Activated naive CD4-positive, alpha-beta T cell treated with anti-CD3 and anti-CD28 coated beads, Interleukin-2, amount 10 ng/mL, durations not matched to agents 7 days and 5 days (primary cell): Measurements from ENCODE around the gene STXBP6.

Experiments
- CTCF ChIA-PET: fragments of 350-600 bp; sonication (Branson Sonifier 250); formaldehyde crosslinking; loops from one replicate; lab custom pipeline; 2021; ENCODE audit warnings: antibody characterized with exemption; lab: Charles Lee
- DNase-seq: peaks from one replicate; pipeline ENCODE4 v3.0.0-alpha.2; 2020
- H3K27ac Mint-ChIP-seq: one replicate; pipeline ENCODE4 v1.8.0; 2021; ENCODE audit warnings: mild to moderate bottlenecking, moderate library complexity, mixed read lengths
- H3K27me3 Mint-ChIP-seq: one replicate; pipeline ENCODE4 v1.8.0; 2021; ENCODE audit warnings: mild to moderate bottlenecking, mixed read lengths
- H3K36me3 Mint-ChIP-seq: one replicate; pipeline ENCODE4 v1.8.0; 2021; ENCODE audit warnings: mixed read lengths
- H3K4me1 Mint-ChIP-seq: one replicate; pipeline ENCODE4 v1.8.0; 2021; ENCODE audit warnings: mixed read lengths
- H3K4me3 Mint-ChIP-seq: one replicate; pipeline ENCODE4 v1.8.0; 2021; ENCODE audit warnings: mild to moderate bottlenecking, moderate library complexity, mixed read lengths
- H3K9me3 Mint-ChIP-seq: one replicate; pipeline ENCODE4 v1.8.0; 2021; ENCODE audit warnings: mixed read lengths

STXBP6 gene

DNA sequence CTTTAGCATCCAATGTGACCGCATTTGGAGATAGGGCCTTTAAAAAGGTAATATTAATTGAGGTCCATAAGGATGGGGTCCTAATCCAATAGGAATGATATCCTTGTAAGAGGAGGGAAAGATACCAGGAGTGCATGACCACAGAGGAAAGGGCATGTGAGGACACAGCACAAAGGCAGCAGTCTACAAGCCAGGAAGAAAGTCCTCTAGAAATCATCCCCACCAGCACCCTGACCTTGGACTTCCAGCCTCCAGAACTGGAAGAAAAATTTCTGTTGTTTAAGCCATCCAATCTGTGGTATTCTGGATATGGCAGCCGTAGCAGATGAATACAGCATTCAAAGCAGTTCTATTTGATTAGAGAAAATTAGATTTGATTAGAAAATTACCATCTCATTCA is 145.4 kb downstream of the STXBP6 start:
- H3K27ac Mint-ChIP-seq, result no peak overlapping the region
- no peak for DNase-seq
- H3K4me3 Mint-ChIP-seq, result no peak overlapping the region
- no peaks in the 10 kb centered on the region for H3K36me3 Mint-ChIP-seq
- no peaks in the 10 kb centered on the region for H3K9me3 Mint-ChIP-seq
- CTCF ChIA-PET, result no interaction called here
- H3K4me1 Mint-ChIP-seq, result no peaks in the 10 kb centered on the region
- H3K27me3 Mint-ChIP-seq, result no peaks in the 10 kb centered on the region

DNA sequence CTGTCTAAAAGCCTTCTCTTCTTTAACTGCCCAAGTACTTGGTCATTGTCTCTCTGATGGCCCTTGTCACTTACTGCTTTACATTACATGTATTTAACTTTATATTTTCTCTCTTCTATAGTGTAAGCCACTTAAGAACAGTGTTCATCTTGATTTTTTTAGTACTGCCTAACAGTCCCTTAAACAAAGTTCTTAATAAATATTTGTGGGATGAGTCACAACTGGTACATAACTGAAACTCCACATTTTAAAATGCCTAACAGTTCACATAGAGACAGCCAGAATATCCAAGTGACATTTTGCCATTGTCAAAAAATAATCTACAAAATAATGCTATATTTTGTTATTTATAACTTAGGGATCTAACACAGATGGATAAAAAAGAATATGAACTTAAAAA is 146.6 kb downstream of the STXBP6 start:
- Mint-ChIP-seq H3K27me3 (no peaks in the 10 kb centered on the region), H3K36me3 (no peaks in the 10 kb centered on the region), H3K9me3 (no peaks in the 10 kb centered on the region), H3K27ac (no peak overlapping the region), H3K4me3 (no peak overlapping the region), H3K4me1 (no peaks in the 10 kb centered on the region)
- CTCF ChIA-PET, result interaction anchor here (1.3 kb wide), 1 partner anchor 12 kb away, joined by 3 read pairs; no protein-coding TSS in a partner anchor
- DNase-seq, result no peak

DNA sequence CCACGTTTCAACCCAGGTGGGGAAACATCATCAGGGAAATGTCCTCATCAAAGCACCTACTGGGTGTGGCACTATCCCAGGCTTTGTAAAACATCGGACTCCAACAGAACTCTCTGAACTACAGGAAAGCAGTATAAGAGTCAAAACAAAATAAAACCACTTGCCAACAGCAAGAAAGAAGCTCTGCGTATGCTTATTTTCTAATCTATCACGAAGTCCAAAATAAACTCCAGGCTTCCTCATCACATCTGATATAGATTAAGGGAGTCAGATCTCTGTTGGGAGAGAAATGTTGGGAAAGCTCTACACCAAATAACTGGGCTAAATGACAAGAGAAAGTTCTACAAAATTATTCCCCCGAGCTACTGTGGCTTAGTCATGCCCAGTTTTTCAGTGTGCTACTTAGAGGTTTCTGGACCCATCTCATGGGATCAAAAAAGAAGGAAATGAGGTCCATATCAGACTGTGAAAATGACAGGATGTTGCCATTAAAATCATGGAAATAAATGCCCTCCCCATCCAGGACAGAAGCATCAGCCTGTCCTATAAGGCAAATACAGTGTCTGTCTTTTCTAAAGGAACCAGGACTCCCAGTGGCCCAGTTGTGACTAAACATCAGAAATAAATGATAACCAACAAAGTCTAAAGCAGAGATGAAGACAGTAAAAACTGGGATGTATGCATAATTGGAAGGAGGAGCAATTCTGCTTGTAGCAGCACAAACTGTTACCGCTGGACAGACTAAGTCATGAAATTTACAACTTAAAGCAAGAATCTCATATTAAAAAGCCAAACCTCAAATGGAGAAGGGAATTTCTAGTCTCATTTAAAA is 149.5 kb downstream of the STXBP6 start:
- no peak overlapping the region for H3K27ac Mint-ChIP-seq
- H3K27me3 Mint-ChIP-seq, result no peaks in the 10 kb centered on the region
- no peaks in the 10 kb centered on the region for H3K4me1 Mint-ChIP-seq
- H3K36me3 Mint-ChIP-seq, result no peaks in the 10 kb centered on the region
- CTCF ChIA-PET, result no interaction called here
- DNase-seq, result no peak
- no peaks in the 10 kb centered on the region for H3K9me3 Mint-ChIP-seq
- H3K4me3 Mint-ChIP-seq, result no peak overlapping the region

DNA sequence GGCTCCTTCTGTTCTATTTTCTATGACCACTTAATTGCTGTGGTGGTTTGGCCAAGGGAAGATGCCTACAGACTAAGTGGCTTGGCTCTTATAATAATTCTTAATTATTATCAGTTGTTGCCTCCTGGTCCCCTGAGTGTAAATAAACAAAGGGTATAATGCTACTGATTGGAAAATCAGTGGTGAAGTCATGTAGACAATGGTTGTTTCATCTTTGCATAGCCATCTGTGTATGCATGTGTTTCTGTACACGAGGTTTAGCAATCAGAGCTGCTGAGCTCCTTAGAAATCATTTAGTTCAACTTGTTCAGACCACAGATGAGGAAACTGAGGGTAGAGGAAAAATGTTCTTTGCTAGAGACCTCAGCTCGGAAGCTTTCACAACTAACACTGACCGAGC is 152.2 kb downstream of the STXBP6 start:
- no peaks in the 10 kb centered on the region for H3K36me3 Mint-ChIP-seq
- no peak overlapping the region for H3K4me3 Mint-ChIP-seq
- H3K27ac Mint-ChIP-seq, result no peak overlapping the region
- H3K4me1 Mint-ChIP-seq, result no peaks in the 10 kb centered on the region
- no peak for DNase-seq
- CTCF ChIA-PET, result no interaction called here
- H3K27me3 Mint-ChIP-seq, result no peaks in the 10 kb centered on the region
- H3K9me3 Mint-ChIP-seq, result no peaks in the 10 kb centered on the region

DNA sequence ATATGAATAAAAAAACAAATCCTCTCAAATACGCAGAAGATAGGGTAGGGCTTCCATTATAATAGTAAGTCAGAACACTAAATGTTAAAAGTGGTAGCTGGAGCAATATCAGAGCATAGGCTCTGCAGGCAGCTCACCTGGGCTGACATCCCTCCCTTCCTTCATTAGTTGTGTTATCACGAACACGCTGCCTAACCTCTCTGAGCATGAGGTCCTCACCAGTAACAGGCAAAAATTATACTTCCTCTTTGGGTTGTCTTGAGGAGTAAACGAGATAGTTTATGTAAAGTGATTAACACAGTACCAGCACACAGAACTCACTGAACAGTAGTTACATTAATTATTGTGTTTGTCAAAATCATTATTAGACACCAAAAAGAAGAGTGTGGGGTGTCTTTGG is 154.3 kb downstream of the STXBP6 start:
- Mint-ChIP-seq H3K27me3 (no peaks in the 10 kb centered on the region), H3K4me1 (no peaks in the 10 kb centered on the region), H3K36me3 (no peaks in the 10 kb centered on the region), H3K9me3 (no peaks in the 10 kb centered on the region), H3K4me3 (no peak overlapping the region), H3K27ac (no peak overlapping the region)
- DNase-seq, result no peak
- CTCF ChIA-PET, result no interaction called here

DNA sequence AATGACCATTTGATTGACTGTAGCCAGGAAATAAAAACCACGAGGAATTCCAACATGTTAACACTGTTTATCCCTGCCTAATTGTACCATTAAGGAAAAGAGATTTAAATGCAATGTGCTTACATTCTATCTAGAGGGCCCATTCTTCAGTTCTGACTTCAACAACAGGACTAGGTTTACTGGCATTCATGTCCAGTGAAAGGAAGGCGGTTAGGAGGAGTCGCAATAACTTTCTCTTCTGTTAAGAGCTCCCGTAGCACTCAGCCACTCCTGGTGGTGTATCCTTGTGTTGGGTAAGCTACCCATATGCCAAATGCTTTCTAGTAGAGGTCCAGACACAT is 154.7 kb downstream of the STXBP6 start:
- Mint-ChIP-seq H3K27ac (no peak overlapping the region), H3K4me3 (no peak overlapping the region), H3K4me1 (no peaks in the 10 kb centered on the region), H3K27me3 (no peaks in the 10 kb centered on the region), H3K9me3 (no peaks in the 10 kb centered on the region), H3K36me3 (no peaks in the 10 kb centered on the region)
- CTCF ChIA-PET, result no interaction called here
- DNase-seq, result no peak

DNA sequence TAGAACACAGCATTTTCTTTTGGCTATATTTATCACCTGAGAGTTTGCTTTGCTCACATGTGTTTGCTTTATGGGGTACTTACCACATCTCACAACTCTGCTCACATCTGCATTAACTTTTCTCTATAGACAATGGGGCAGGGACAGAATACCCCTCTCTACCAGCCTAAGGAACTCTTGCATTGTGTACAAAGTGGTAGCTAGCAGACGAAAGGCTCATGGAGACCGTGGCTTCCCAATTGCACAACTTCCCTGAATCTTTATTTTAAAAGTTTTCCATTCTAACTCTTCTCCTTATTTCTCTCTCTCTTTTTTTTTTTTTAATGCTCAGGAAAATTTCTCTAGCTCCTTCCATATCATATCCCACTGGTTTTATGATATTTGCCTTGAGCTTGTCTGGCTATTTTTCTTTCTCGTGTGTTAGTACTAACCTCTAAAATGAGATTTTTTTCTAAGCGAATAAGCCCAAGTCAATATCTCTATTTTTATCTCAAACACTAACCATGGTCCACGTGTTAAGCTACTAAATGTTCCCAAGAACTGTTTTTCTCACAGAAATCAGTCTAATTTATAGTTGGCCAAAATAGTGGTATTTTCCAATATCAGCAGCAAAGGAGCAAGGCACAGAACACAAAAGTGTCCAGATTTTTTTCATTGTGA is 155.2 kb downstream of the STXBP6 start:
- Mint-ChIP-seq H3K9me3 (no peaks in the 10 kb centered on the region), H3K36me3 (no peaks in the 10 kb centered on the region), H3K4me3 (no peak overlapping the region), H3K27ac (no peak overlapping the region), H3K27me3 (no peaks in the 10 kb centered on the region), H3K4me1 (no peaks in the 10 kb centered on the region)
- CTCF ChIA-PET, result no interaction called here
- no peak for DNase-seq

DNA sequence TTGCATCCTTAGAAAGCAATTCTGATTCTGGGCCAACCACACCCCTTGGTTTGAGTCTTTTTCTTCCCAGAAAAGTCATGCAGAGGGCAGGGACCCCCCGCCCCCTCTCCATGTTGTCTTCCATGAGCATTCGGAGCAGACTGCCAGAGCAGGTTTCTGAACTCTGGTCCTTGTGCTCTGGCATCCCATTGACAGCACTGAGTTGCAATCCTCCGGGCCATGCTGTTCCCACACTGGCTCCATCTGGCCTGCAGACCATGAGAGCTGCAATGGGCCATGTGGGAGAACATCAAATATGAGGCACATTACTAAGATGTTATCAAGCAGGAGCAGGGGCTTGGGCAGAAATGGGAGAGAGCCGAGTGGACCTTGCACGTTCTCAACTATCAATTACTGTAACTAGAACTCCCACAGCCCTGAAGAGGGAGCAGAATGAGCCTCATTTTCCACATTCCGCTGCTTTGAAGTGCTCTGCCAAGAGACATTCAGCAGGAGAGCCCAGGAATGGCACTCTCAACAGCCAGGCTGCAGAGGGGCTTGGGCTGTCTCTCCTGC is 157.4 kb downstream of the STXBP6 start:
- no peaks in the 10 kb centered on the region for H3K36me3 Mint-ChIP-seq
- DNase-seq, result no peak
- CTCF ChIA-PET, result no interaction called here
- H3K27me3 Mint-ChIP-seq, result no peaks in the 10 kb centered on the region
- no peaks in the 10 kb centered on the region for H3K4me1 Mint-ChIP-seq
- no peaks in the 10 kb centered on the region for H3K9me3 Mint-ChIP-seq
- no peak overlapping the region for H3K27ac Mint-ChIP-seq
- H3K4me3 Mint-ChIP-seq, result no peak overlapping the region

DNA sequence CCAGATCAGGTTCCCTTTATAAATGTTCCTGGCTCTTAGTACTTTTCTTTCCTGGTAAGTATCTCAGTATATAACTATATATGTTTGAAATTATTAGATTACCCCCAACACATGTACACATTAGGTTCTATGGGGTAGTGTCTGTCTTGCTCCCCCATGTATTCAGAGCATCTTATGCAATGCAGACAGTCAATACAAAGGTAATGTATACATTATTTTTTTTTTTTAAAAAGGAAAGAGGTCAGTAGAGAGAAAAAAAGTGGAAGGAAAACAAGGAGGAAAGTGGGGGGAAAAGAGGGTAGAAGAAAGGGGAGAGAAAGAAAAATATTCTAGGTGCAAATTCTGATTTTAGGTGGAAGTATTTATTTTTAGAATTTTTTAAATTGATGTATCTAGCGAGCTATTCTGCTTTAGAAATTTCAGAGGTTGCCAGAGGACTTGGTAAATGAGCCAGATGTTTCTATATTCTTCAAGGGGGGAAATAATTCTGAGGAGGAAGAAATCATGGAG is 157.9 kb downstream of the STXBP6 start:
- no peaks in the 10 kb centered on the region for H3K36me3 Mint-ChIP-seq
- no peaks in the 10 kb centered on the region for H3K4me1 Mint-ChIP-seq

DNA sequence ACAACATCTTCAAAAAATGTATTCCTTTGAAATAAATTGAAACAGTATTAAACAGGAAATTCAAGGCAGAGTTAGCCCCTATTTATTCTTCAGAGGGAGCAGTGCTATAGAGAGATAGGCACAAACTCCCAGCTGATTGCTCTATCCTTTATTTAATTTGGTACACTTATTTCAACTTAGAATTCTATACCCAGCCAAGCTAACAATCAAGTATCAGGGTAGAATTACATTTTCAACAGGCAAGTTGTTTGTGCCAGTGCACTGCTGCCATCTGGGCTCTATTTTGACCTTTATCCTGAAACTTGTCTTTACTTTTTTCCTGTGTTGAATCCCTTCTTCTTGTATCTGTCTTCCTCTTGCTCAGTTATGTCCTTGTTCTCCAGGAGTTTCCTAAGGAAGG is 159.2 kb downstream of the STXBP6 start:
- no peak for DNase-seq
- Mint-ChIP-seq H3K9me3 (no peaks in the 10 kb centered on the region), H3K4me1 (no peaks in the 10 kb centered on the region), H3K27me3 (no peaks in the 10 kb centered on the region), H3K27ac (no peak overlapping the region), H3K36me3 (no peaks in the 10 kb centered on the region), H3K4me3 (no peak overlapping the region)
- CTCF ChIA-PET, result no interaction called here

More for the DNA sequence above, 157.9 kb downstream of the STXBP6 start:
- CTCF ChIA-PET, result interaction anchor here (1.0 kb wide), 1 partner anchor 11 kb away, joined by 3 read pairs; no protein-coding TSS in a partner anchor
- Mint-ChIP-seq H3K27ac (no peak overlapping the region), H3K9me3 (no peaks in the 10 kb centered on the region), H3K27me3 (no peaks in the 10 kb centered on the region), H3K4me3 (no peak overlapping the region)
- DNase-seq, result no peak

DNA sequence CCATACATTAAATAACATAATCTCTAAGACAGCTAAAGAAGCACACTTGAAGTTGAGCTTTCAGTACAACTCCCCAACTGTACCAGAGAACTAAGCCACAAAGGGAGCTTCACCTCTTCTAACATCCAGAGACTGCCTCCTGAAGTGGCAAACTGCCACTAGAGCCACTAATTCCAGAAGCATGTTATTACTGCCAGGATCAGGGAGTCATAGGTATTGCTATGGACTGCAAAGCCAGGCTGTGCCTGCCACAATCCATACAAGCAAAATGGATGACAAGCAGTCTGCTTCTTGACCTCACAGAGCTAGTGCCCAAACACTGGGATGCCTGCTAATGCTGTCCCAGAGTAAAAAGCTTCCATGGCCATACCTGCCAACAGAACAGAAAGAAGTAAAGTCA is 160.1 kb downstream of the STXBP6 start:
- H3K4me3 Mint-ChIP-seq, result no peak overlapping the region
- H3K27ac Mint-ChIP-seq, result no peak overlapping the region
- H3K4me1 Mint-ChIP-seq, result no peaks in the 10 kb centered on the region
- H3K27me3 Mint-ChIP-seq, result no peaks in the 10 kb centered on the region
- no peaks in the 10 kb centered on the region for H3K9me3 Mint-ChIP-seq
- no peaks in the 10 kb centered on the region for H3K36me3 Mint-ChIP-seq
- CTCF ChIA-PET, result no interaction called here
- no peak for DNase-seq

DNA sequence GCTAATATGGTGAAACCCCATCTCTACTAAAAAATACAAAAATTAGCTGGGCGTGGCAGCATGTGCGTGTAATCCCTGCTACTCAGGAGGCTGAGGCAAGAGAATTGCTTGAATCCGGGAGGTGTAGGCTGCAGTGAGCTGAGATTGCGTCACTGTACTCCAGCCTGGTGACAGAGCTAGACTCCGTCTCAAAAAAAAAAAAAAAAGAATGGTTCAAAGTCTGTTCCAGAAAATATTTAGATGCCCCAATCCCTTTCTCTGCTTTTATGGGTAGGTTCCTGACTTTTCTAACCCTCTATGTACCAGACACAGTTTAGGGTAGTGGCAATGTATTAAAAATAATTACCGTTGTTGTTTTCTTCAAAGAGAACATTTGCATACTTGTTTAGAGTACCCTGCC is 161.4 kb downstream of the STXBP6 start:
- Mint-ChIP-seq H3K4me1 (no peaks in the 10 kb centered on the region), H3K36me3 (no peaks in the 10 kb centered on the region), H3K9me3 (no peaks in the 10 kb centered on the region), H3K4me3 (no peak overlapping the region), H3K27me3 (no peaks in the 10 kb centered on the region), H3K27ac (no peak overlapping the region)
- no peak for DNase-seq
- CTCF ChIA-PET, result no interaction called here

DNA sequence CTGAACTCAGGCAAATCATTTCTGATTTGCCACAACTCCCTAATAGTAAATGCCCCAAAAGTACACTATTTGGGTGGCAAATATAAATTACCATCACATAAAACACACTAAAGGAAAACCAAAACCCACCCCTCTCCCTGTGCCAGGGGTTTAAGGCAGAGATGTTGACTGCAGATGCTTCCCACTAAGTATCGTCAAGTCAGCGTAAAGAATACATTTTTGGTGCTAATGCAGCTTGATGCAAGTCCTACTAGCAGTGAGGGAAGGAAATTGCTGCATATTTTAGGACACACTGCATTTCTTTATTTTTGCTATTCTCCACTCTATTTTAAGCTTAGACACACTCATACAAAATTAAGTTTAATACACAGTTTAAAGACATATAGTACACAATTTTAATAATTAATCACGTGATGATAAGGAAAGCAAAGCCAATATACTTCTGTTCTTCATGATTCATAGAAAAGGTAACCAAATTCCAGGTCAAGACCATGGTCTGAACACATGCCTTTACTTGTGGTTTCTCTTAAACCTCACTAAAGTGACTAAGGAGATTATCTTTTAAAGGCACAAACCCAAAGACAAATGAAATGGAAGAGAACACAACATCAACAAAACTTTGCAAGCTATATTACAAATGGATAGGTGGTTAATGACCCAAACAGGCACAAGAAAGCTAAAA is 162.2 kb downstream of the STXBP6 start:
- no peaks in the 10 kb centered on the region for H3K27me3 Mint-ChIP-seq
- no peak overlapping the region for H3K4me3 Mint-ChIP-seq
- H3K9me3 Mint-ChIP-seq, result no peaks in the 10 kb centered on the region
- no peaks in the 10 kb centered on the region for H3K36me3 Mint-ChIP-seq
- H3K4me1 Mint-ChIP-seq, result no peaks in the 10 kb centered on the region
- DNase-seq, result no peak
- no peak overlapping the region for H3K27ac Mint-ChIP-seq
- CTCF ChIA-PET, result no interaction called here

DNA sequence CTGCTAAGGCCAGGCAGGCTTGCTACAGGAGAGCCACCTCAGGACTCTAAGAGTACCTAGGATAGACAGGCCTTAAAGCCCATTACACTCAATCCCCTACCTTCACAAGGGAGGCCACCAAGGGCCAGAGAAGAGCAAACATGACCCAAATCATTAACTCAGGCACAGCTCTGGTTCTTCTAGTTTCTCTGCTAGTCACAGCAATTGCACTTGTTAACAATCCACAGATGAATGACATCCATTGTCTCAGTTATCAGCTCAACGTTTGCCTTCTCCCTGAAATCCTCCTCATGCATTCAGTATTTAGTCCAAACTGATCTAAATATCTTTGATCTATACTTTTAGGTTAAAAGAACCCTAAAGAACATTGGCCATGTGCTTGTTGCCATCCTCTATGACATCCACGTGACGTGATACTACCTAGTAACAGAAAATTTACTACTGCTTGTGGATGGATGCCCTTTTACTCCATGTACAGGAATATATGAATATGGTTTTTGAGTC is 164.5 kb downstream of the STXBP6 start:
- H3K27ac Mint-ChIP-seq, result no peak overlapping the region
- no peaks in the 10 kb centered on the region for H3K9me3 Mint-ChIP-seq
- no peaks in the 10 kb centered on the region for H3K27me3 Mint-ChIP-seq
- no peak for DNase-seq
- H3K4me1 Mint-ChIP-seq, result no peaks in the 10 kb centered on the region
- H3K4me3 Mint-ChIP-seq, result no peak overlapping the region
- CTCF ChIA-PET, result no interaction called here
- H3K36me3 Mint-ChIP-seq, result no peaks in the 10 kb centered on the region
